Epithelial cell of proximal tubule (primary cell): ENCODE data around the gene JMJD1C. TPM values are rescaled to one million over a fixed set of nuclear protein-coding genes. Genes with fewer than 3 reads are reported as not detected.

Source experiments
- DNase-seq: peaks from one replicate; pipeline ENCODE4 v3.0.0-alpha.2; 2011; ENCODE audit warnings: low read depth
- H3K4me3 ChIP-seq: 2 replicates; pipeline ENCODE4 v1.5.1; 2011; ENCODE audit warnings: low read depth, mild to moderate bottlenecking, low read length
- total RNA-seq: library from RNA; depleted of rRNA; stranded (reverse); fragments of >200 nt; gene quantifications from 2 replicates; pipeline ENCODE4 v1.2.3, GENCODE V29; 2015
- TF ChIP-seq, protein P1 (sequence below): conservative IDR thresholded peaks from 2 replicates; pipeline ENCODE4 v1.5.1; 2012; ENCODE audit warnings: low read depth, mild to moderate bottlenecking, low read length

Gene JMJD1C
- total RNA-seq, 1 donor from 2014 or later, result 56.6 TPM

- TF ChIP-seq, protein P1, sequence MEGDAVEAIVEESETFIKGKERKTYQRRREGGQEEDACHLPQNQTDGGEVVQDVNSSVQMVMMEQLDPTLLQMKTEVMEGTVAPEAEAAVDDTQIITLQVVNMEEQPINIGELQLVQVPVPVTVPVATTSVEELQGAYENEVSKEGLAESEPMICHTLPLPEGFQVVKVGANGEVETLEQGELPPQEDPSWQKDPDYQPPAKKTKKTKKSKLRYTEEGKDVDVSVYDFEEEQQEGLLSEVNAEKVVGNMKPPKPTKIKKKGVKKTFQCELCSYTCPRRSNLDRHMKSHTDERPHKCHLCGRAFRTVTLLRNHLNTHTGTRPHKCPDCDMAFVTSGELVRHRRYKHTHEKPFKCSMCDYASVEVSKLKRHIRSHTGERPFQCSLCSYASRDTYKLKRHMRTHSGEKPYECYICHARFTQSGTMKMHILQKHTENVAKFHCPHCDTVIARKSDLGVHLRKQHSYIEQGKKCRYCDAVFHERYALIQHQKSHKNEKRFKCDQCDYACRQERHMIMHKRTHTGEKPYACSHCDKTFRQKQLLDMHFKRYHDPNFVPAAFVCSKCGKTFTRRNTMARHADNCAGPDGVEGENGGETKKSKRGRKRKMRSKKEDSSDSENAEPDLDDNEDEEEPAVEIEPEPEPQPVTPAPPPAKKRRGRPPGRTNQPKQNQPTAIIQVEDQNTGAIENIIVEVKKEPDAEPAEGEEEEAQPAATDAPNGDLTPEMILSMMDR, result no peak
- no peak for DNase-seq
- no peak overlapping the region for H3K4me3 ChIP-seq
Measured at GRCh38 chr10:63120554-63120953, 345.2 kb downstream of the JMJD1C start.

DNA sequence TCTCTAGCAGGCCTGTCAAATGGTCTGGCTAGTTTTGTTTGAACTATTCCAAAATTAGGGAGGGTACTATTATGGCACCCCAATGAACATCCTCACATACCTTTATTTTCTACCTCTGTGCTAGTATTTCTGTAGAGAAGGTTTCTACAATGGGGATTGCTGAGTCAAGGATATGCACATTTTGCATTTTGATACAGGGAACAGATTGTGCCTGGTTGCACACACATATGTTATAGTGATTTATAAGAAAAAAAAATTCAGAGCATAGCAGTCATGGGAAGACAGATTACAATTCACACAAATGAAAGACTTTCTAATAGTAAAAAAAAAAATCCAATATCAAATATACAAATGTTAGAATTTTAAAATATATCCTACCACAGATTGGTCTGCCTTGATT, 346.7 kb downstream of the JMJD1C start:
- TF ChIP-seq, protein P1, result no peak
- H3K4me3 ChIP-seq, result no peak overlapping the region
- DNase-seq, result no peak

Other genes starting within 250 kb of the JMJD1C start
- 45.9 and 58.6 TPM in 2 replicates for gene REEP3, start 55.4 kb upstream of the JMJD1C start, total RNA-seq